DMS114 treated with DMSO at 0.1 percent for 48 hours (cell line): ENCODE results near the gene ODAM.
A peak's percentile ranks its signal among the peaks of the same experiment; 100 is the strongest.
"Not testable (repeated sequence)": the region's sequence is repeated elsewhere in the genome, so short reads cannot be mapped to it uniquely, and the experiment has no call there.

Experiments used
- DNase-seq: peaks from one replicate; lab custom pipeline; 2025; ENCODE audit not compliant: unreplicated experiment; lab: John Stamatoyannopoulos, UW

The ODAM gene

DNA sequence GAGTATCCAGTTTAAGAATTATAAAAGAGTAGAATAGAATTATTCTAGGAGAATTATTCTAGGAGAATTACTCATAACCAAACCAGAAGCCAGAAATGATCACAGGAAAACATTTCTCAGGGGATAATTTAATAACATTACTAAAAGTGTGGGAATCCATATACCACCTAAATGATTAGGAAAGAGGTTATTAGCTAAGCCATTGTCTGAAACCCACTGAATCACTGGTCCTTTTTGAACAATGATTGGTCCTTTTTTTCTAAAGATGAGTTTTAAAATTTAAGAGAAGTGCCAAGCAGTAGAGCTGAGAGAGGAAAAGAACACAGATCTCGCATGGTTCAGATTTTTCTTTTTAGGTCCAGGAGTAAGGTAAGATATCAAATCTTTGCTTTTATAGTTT is at the start of gene ODAM:
Gene ODAM, plus strand, starts transcription at position 301 of the 400 bp plus-strand sequence. CDS start 819 bp downstream, outside the sequence.
- DNase-seq = no peak

DNA sequence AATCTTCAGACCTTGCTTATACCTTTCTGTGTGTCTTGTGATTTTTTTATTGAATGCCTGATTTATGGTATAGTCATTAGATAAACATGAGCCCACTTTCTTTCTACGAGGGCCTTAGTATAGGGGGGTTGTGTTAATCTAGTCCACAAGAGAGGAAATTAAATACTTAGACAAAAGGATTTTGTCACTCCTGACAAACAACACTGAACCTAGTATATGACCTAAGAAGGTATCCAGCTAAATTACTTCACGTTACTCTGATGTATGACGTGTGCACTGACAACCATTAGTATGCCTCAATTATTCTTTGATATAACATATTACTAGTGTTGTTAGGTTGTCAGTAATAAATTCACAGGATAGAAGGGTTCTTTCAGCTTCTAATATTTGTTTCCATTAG is 44.3 kb upstream of the ODAM start:
- no peak for DNase-seq

- DNase-seq = no peak
Measured at GRCh38 chr4:70152088-70152487, 43.4 kb upstream of the ODAM start.

- DNase-seq = no peak
Measured at GRCh38 chr4:70153937-70154336, 41.6 kb upstream of the ODAM start, which contains the start of gene PRR27. Gene PRR27 (plus strand): TSS chr4:70154237. CDS start chr4:70154376, 139 bp downstream.

DNA sequence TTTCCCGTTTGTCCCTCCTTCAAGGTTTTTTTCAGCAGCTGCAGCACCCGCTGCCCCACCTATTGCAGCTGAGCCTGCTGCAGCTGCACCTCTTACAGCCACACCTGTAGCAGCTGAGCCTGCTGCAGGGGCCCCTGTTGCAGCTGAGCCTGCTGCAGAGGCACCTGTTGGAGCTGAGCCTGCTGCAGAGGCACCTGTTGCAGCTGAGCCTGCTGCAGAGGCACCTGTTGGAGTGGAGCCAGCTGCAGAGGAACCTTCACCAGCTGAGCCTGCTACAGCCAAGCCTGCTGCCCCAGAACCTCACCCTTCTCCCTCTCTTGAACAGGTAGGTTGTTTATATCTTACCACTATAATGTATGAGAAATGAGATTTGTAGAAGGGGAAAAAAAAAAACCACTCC is 36.9 kb upstream of the ODAM start:
- DNase-seq = no peak

DNA sequence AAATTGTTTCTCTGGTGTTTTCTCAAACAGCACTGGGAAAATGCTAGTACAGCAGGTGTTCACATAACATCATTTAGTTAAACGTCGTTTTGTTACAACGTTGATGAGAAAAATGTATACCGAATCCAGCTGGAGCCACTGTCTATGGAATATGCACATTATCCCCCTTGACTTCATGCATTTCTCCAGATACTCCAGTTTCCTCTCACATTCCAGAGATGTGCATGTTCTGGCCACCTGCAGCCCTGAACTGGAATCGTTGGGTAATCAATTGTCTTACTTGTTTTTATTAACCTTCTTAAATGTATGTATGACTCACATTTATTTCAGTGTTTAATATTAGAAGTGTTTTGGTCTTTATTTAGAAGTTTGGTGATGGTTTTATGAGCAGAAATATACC is 18.4 kb upstream of the ODAM start:
- DNase-seq = no peak

- DNase-seq = no peak
Measured at GRCh38 chr4:70178075-70178660, 17.4 kb upstream of the ODAM start.

DNA sequence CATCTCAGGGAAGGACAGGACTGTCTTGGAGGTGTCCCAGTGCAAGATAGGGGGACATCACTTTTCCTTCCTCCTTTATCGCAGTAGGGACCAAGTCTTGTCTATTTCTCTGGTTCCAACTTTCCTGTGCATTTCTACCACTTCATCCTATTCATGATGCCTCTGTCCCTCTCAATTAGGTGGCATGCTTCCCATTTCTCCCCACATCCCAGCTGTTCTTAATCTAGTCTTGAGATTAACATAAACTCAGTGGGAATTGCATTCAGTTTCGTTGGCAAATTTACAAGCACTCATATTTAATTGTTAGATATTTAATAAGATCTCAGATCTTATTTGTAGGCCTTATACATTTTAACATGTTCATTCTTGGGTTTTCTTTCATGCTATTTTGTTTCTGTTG is 15.7 kb upstream of the ODAM start:
- DNase-seq = no peak

GRCh38 chr4:70181864-70182263 is 13.7 kb upstream of the ODAM start:
- DNase-seq = no peak

- no peak for DNase-seq
Measured at GRCh38 chr4:70182517-70183167, 12.9 kb upstream of the ODAM start.

GRCh38 chr4:70183168-70183939 is 12.2 kb upstream of the ODAM start:
- peak; percentile 20 for DNase-seq

GRCh38 chr4:70183940-70184246 is 11.6 kb upstream of the ODAM start:
- no peak for DNase-seq

GRCh38 chr4:70187216-70187615 is 8.3 kb upstream of the ODAM start:
- DNase-seq = no peak

- no peak for DNase-seq
Measured at GRCh38 chr4:70190579-70190978, 4.9 kb upstream of the ODAM start.

- no peak for DNase-seq
Measured at GRCh38 chr4:70191647-70192046, 3.9 kb upstream of the ODAM start.

GRCh38 chr4:70192895-70193294 is 2.6 kb upstream of the ODAM start:
- DNase-seq = no peak

- no peak for DNase-seq
Measured at GRCh38 chr4:70196857-70197256, 1.3 kb downstream of the ODAM start.

- no peak for DNase-seq
Measured at GRCh38 chr4:70197842-70198241, 2.3 kb downstream of the ODAM start.

DNA sequence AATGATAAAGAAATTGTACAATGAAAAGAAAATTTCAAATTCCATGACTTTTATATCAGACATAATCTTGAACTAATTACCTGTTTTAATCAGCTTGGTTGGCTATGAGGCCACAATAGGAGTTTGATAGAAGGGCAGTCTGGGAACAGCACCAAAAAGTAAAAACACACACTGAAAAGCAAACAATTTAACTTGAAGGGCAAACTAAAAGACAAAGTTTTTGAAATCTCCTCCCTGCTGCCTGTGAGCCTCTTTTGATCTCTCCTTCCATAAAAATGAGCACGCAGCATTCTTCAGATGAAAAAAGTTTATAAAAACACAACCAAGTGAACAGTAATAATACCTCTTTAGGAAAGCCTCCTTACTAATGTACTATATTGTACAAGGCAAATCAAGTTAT is 8.1 kb downstream of the ODAM start:
- DNase-seq = no peak

DNA sequence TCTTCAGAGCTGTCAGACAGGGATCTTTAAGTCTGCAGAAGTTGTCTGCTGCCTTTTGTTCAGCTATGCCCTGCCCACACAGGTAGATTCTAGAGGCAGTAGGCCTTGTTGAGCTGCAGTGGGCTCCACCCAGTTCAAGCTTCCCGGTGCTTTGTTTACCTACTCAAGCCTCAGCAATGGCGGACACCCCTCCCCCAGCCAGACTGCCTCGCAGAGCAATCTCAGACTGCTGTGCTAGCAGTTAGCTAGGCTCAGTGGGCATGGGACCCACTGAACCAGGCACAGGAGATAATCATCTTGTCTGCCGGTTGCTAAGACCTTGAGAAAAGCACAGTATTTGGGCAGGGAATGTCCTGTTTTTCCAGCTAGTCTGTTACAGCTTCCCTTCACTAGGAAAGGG is 17.2 kb downstream of the ODAM start:
- not testable (repeated sequence) for DNase-seq

DNA sequence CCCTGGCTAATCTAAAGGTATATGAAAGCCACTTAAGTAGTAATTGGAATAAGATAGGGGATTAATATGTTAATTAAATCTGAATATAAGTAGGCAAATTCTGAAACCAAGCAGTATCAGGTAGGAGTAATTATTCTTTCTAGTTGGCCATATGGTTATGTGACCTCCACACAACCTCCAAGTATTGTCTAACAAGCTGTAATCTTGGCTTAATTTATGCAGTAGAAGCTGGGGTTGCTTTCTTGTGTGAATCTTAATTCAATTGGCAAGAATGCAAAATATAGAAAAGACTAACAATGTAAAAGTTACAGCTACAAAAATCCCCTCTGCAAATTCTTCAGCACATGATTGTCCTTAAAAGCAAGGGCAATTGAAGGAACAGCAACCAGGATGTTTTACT is 20.6 kb downstream of the ODAM start:
- not testable (repeated sequence) for DNase-seq

DNA sequence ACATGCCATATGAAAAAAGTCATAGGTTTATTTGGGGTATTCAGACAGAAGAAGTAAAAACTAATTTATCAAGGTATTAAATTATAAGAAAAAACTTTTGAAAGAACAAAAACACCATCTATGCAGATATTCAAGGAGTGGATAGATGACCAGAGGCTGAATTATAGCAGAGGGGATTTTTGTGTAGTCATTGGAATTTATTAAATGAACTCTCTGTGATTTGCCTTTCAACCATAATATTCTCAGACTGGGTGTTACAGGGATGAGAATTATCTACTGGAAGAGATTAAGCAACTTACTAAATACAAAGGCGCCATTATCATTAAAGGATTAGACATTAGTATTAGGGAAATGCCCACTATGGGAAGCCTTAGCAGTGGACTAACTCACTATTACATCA is 21.0 kb downstream of the ODAM start:
- DNase-seq = not testable (repeated sequence)
